ENCODE data around the gene SLC10A1.

SLC10A1 gene

DNA sequence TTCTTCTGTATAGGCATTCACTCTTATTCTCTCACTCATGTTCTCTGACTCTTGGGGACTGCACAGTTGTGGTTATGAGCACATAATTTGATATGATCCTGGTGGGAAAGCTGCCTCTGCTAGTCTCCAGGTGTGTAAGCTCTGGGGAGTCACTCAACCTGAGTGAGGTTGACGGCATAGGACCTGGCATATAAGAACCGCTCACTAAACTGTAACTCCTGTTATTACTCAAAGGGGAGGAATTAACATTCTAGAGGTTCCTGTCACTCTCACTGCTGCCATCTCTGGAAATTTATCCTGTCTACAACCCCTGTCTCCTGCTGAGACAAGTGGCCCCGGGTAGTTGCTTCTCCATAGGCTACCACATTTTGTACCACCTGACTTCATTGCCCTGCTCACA is 16.1 kb downstream of the SLC10A1 start:
- no peaks in the 10 kb centered on the region for H3K4me1 ChIP-seq (ENCODE audit: insufficient read depth, poor library complexity, severe bottlenecking)
- TF ChIP-seq CTCF (IDR thresholded peaks at IDR 0.05; ENCODE audit: poor library complexity, severe bottlenecking): no peak
- no peaks in the 10 kb centered on the region for H3K9me3 ChIP-seq (ENCODE audit: severe bottlenecking)
- H3K27ac ChIP-seq (ENCODE audit: poor library complexity, severe bottlenecking): no peak overlapping the region
- no peaks in the 10 kb centered on the region for H3K27me3 ChIP-seq (ENCODE audit: insufficient read depth, poor library complexity, severe bottlenecking)
- DNase-seq (ENCODE audit: low spot score) (no peak), ATAC-seq (ENCODE audit: low read depth) (no peak; the same call in 2 of the 3 replicates)
- H3K4me3 ChIP-seq (ENCODE audit: severe bottlenecking): no peak overlapping the region
- H3K36me3 ChIP-seq (ENCODE audit: low read depth): peaks cover 36% of the 10 kb centered on the region

DNA sequence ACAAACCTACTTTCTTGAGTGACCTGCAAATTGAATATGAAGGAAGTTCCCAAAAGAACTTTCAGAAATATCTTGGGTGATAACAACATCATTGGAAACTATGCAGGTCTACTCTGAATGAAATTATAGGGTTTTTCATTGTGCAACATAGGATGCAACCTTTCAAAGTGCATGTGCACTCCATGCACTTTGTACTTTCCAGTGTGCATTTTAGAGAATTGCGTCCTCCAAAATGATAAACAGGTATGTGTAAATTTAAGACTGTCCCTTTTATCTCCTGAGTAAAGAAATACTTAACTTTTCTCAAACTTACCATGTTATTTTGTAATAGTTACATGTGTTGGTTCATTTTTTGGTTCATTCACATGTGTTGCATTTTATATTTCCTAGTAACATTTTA is 16.9 kb downstream of the SLC10A1 start:
- Histone ChIP-seq H3K4me1 (ENCODE audit: insufficient read depth, poor library complexity, severe bottlenecking) (no peaks in the 10 kb centered on the region), H3K27ac (ENCODE audit: poor library complexity, severe bottlenecking) (no peak overlapping the region), H3K4me3 (ENCODE audit: severe bottlenecking) (no peak overlapping the region), H3K27me3 (ENCODE audit: insufficient read depth, poor library complexity, severe bottlenecking) (no peaks in the 10 kb centered on the region), H3K9me3 (ENCODE audit: severe bottlenecking) (no peaks in the 10 kb centered on the region), H3K36me3 (ENCODE audit: low read depth) (peaks cover 45% of the 10 kb centered on the region)
- ATAC-seq (ENCODE audit: low read depth) (no peak), DNase-seq (ENCODE audit: low spot score) (no peak)
- TF ChIP-seq CTCF (IDR thresholded peaks at IDR 0.05; ENCODE audit: poor library complexity, severe bottlenecking): no peak

GRCh38 chr14:69779088-69779487 is 18.0 kb downstream of the SLC10A1 start:
- no peaks in the 10 kb centered on the region for H3K4me1 ChIP-seq (ENCODE audit: insufficient read depth, poor library complexity, severe bottlenecking)
- no peaks in the 10 kb centered on the region for H3K27me3 ChIP-seq (ENCODE audit: insufficient read depth, poor library complexity, severe bottlenecking)
- H3K36me3 ChIP-seq (ENCODE audit: low read depth): peaks cover 55% of the 10 kb centered on the region
- H3K9me3 ChIP-seq (ENCODE audit: severe bottlenecking): no peaks in the 10 kb centered on the region
- no peak overlapping the region for H3K4me3 ChIP-seq (ENCODE audit: severe bottlenecking)
- DNase-seq (ENCODE audit: low spot score) (no peak), ATAC-seq (ENCODE audit: low read depth) (no peak)
- no peak overlapping the region for H3K27ac ChIP-seq (ENCODE audit: poor library complexity, severe bottlenecking)
- no peak for TF ChIP-seq CTCF (IDR thresholded peaks at IDR 0.05; ENCODE audit: poor library complexity, severe bottlenecking)

GRCh38 chr14:69776875-69777453 is 20.1 kb downstream of the SLC10A1 start:
- Histone ChIP-seq H3K4me1 (ENCODE audit: insufficient read depth, poor library complexity, severe bottlenecking) (no peaks in the 10 kb centered on the region), H3K9me3 (ENCODE audit: severe bottlenecking) (no peaks in the 10 kb centered on the region), H3K27ac (ENCODE audit: poor library complexity, severe bottlenecking) (no peak overlapping the region), H3K36me3 (ENCODE audit: low read depth) (peaks cover 76% of the 10 kb centered on the region), H3K27me3 (ENCODE audit: insufficient read depth, poor library complexity, severe bottlenecking) (no peaks in the 10 kb centered on the region), H3K4me3 (ENCODE audit: severe bottlenecking) (no peak overlapping the region)
- ATAC-seq (ENCODE audit: low read depth) (no peak), DNase-seq (ENCODE audit: low spot score) (no peak)
- TF ChIP-seq CTCF (IDR thresholded peaks at IDR 0.05; ENCODE audit: poor library complexity, severe bottlenecking): no peak

- TF ChIP-seq CTCF (IDR thresholded peaks at IDR 0.05; ENCODE audit: poor library complexity, severe bottlenecking): no peak
These were observed 22.0 kb downstream of the SLC10A1 start for GRCh38 chr14:69775012-69775411.

More at GRCh38 chr14:69775012-69775411, 22.0 kb downstream of the SLC10A1 start:
- no peaks in the 10 kb centered on the region for H3K9me3 ChIP-seq (ENCODE audit: severe bottlenecking)
- no peaks in the 10 kb centered on the region for H3K4me1 ChIP-seq (ENCODE audit: insufficient read depth, poor library complexity, severe bottlenecking)
- DNase-seq (ENCODE audit: low spot score): no peak
- H3K36me3 ChIP-seq (ENCODE audit: low read depth): peaks cover 90% of the 10 kb centered on the region
- H3K4me3 ChIP-seq (ENCODE audit: severe bottlenecking): no peak overlapping the region
- no peaks in the 10 kb centered on the region for H3K27me3 ChIP-seq (ENCODE audit: insufficient read depth, poor library complexity, severe bottlenecking)
- no peak overlapping the region for H3K27ac ChIP-seq (ENCODE audit: poor library complexity, severe bottlenecking)
- no peak for ATAC-seq (ENCODE audit: low read depth)
